Measurements from ENCODE around the gene SMPD2.

Gene SMPD2

GRCh38 chr6:109461733-109462526 lies 21.4 kb downstream of the SMPD2 start:
- no peak for FAIRE-seq

GRCh38 chr6:109465772-109466171 lies 25.2 kb downstream of the SMPD2 start:
- no peak for FAIRE-seq

GRCh38 chr6:109466212-109466923 lies 25.8 kb downstream of the SMPD2 start:
- FAIRE-seq = no peak

GRCh38 chr6:109467696-109468095 lies 27.2 kb downstream of the SMPD2 start:
- no peak for FAIRE-seq

GRCh38 chr6:109469591-109470189 lies 29.2 kb downstream of the SMPD2 start:
- no peak for FAIRE-seq

GRCh38 chr6:109471105-109471810 lies 30.7 kb downstream of the SMPD2 start:
- no peak for FAIRE-seq

GRCh38 chr6:109472132-109472995 lies 31.8 kb downstream of the SMPD2 start:
- FAIRE-seq = no peak

- FAIRE-seq = no peak
Observed at GRCh38 chr6:109473120-109473519, 32.6 kb downstream of the SMPD2 start.

GRCh38 chr6:109474995-109475394 lies 34.5 kb downstream of the SMPD2 start:
- FAIRE-seq = no peak

- no peak for FAIRE-seq
Observed at GRCh38 chr6:109475625-109476024, 35.1 kb downstream of the SMPD2 start.

GRCh38 chr6:109477184-109477583 lies 36.7 kb downstream of the SMPD2 start:
- FAIRE-seq = no peak

- no peak for FAIRE-seq
Observed at GRCh38 chr6:109477725-109478124, 37.2 kb downstream of the SMPD2 start.

- FAIRE-seq = no peak
Observed at GRCh38 chr6:109478222-109478805, 37.8 kb downstream of the SMPD2 start.

- FAIRE-seq = no peak
Observed at GRCh38 chr6:109478841-109479624, 38.5 kb downstream of the SMPD2 start.

GRCh38 chr6:109480993-109481480 lies 40.5 kb downstream of the SMPD2 start:
- no peak for FAIRE-seq

- FAIRE-seq = no peak
Observed at GRCh38 chr6:109482905-109483734, 42.6 kb downstream of the SMPD2 start, which contains the start of gene ZBTB24. ZBTB24 (minus strand) TSS chr6:109483219; CDS start chr6:109482026, 1,193 bp downstream.

GRCh38 chr6:109483735-109484057 lies 43.2 kb downstream of the SMPD2 start:
- FAIRE-seq = no peak

- no peak for FAIRE-seq
Observed at GRCh38 chr6:109484122-109484521, 43.6 kb downstream of the SMPD2 start.

GRCh38 chr6:109485266-109485935 lies 44.9 kb downstream of the SMPD2 start:
- no peak for FAIRE-seq

Measured in TTC549 (cell line).